PC-9 (cell line): ENCODE measurements around the gene VEPH1. TPM values are rescaled to one million over a fixed set of nuclear protein-coding genes. Genes with fewer than 3 reads are reported as not detected.
A peak's percentile ranks its signal among the peaks of the same experiment; 100 is the strongest.

ENCODE experiments used
- BruUV-seq: library from RNA; stranded (reverse); fragments of 400-500 nt; replicated peaks from 2 replicates; lab custom pipeline; 2021; lab: Mats Ljungman, UMichigan
- CTCF ChIA-PET: fragments of 300-600 bp; sonication (Branson Sonifier 250); formaldehyde crosslinking; loops from one replicate; lab custom pipeline; 2022; ENCODE audit warnings: antibody characterized with exemption; lab: Charles Lee
- POLR2A ChIA-PET: fragments of 300-600 bp; sonication (Branson Sonifier 250); formaldehyde crosslinking; loops from one replicate; lab custom pipeline; 2022; ENCODE audit warnings: antibody characterized with exemption; ENCODE audit not compliant: unreplicated experiment; lab: Charles Lee
- DNase-seq, 2 experiments: peaks; one replicate each; pipeline versions ENCODE4 v3.0.0 to v3.0.0-alpha.2; 2015 to 2022; ENCODE audit warnings: mixed read lengths in 1 of 2
- H2AFZ ChIP-seq: fragments of 200-600 bp; sonication (generic); 2 replicates; pipeline ENCODE4 v1.8.1; 2017; ENCODE audit warnings: antibody characterized with exemption
- H3F3A ChIP-seq: fragments of 200-600 bp; sonication (generic); 2 replicates; pipeline ENCODE4 v1.8.1; 2017; ENCODE audit warnings: antibody characterized with exemption, mild to moderate bottlenecking, low read depth; ENCODE audit not compliant: insufficient read depth
- H3K27ac ChIP-seq: fragments of 200-600 bp; sonication (generic); 2 replicates; pipeline ENCODE4 v1.6.1; 2016; ENCODE audit warnings: mixed run types
- H3K27me3 ChIP-seq: fragments of 200-600 bp; sonication (generic); 2 replicates; pipeline ENCODE4 v1.6.1; 2016; ENCODE audit warnings: low read depth, mixed run types; ENCODE audit not compliant: insufficient read depth
- H3K36me3 ChIP-seq: fragments of 200-600 bp; sonication (generic); 2 replicates; pipeline ENCODE4 v1.6.1; 2016; ENCODE audit warnings: low read depth, mixed run types
- H3K4me1 ChIP-seq: fragments of 200-600 bp; sonication (generic); replicated peaks from 2 replicates; pipeline ENCODE4 v1.6.1; 2016; ENCODE audit warnings: mixed run types; ENCODE audit not compliant: insufficient read depth
- H3K4me2 ChIP-seq: fragments of 200-600 bp; sonication (generic); 2 replicates; pipeline ENCODE4 v1.6.1; 2017; ENCODE audit warnings: mixed run types
- H3K4me3 ChIP-seq: fragments of 200-600 bp; sonication (generic); 2 replicates; pipeline ENCODE4 v1.6.1; 2016; ENCODE audit warnings: mixed run types
- H3K79me2 ChIP-seq: fragments of 200-600 bp; sonication (generic); 2 replicates; pipeline ENCODE4 v1.6.1; 2017; ENCODE audit warnings: low read depth, mixed run types
- H3K9me2 ChIP-seq: fragments of 200-600 bp; sonication (generic); 2 replicates; pipeline ENCODE4 v1.8.1; 2017; ENCODE audit warnings: mild to moderate bottlenecking; ENCODE audit not compliant: insufficient read depth
- H3K9me3 ChIP-seq: fragments of 200-600 bp; sonication (generic); 2 replicates; pipeline ENCODE4 v1.8.1; 2016; ENCODE audit warnings: low read depth; ENCODE audit not compliant: insufficient read depth
- H4K20me1 ChIP-seq: fragments of 200-600 bp; sonication (generic); 2 replicates; pipeline ENCODE4 v1.8.1; 2017; ENCODE audit not compliant: insufficient read depth
- EZH2 ChIP-seq: fragments of 200-600 bp; sonication (generic); IDR thresholded peaks from 2 replicates; pipeline ENCODE4 v1.8.0; 2017; ENCODE audit warnings: antibody characterized with exemption, low read depth
- intact Hi-C: fragments of 100-400 bp; cut with micrococcal nuclease; formaldehyde crosslinking; loops from one replicate; pipeline ENCODE4 v1.10.0; 2022; ENCODE audit not compliant: unreplicated experiment
- total RNA-seq: library from RNA; stranded (reverse); gene quantifications from 2 replicates; pipeline ENCODE4 v1.2.3, GENCODE V29; 2021
- TF ChIP-seq, protein P1 (sequence below): fragments of 200-600 bp; sonication (generic); conservative IDR thresholded peaks from 2 replicates; pipeline ENCODE4 v1.6.1; 2017; ENCODE audit warnings: mixed run types, antibody characterized with exemption, mild to moderate bottlenecking, moderate library complexity

Gene VEPH1
- total RNA-seq, 1 experiment from 2014 or later = 4.0 TPM

DNA sequence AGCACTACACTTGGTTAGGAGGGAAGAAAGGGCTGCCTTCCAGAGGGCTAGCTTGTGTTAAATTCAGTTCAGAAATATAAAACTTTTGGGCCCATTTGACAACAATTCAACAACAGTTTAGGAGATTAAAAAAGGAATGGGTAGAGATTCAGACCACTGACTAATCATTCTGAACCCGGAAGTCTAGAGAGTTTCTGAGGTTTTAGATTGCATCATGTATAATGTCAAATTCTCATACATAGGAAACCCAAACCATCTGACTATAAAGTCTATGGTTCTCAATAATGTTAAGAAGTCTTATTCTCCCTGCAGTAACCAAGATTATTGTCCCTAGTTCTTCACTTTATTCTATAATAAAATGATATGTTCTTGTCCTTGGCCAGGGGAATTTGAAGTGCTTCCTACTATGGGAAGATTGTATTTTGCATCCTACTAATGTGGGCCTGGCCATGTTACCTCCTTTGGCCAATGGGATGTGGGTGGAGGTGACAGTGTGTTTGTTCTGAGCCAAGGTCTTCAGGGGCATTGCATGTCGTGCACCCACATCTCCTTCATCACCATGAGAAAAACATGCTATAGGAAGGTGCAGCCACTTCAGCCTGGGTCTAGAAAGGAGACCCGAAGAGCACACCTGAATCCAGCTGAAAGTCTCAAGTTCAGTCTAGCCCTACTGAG lies 276.9 kb downstream of the VEPH1 start:
- peaks cover 7% of the 10 kb centered on the region for H3K4me1 ChIP-seq
- DNase-seq = no peak
- CTCF ChIA-PET = no interaction called here
- no peaks in the 10 kb centered on the region for H3K9me3 ChIP-seq
- H3K4me3 ChIP-seq = no peak overlapping the region
- no peaks in the 10 kb centered on the region for H3K79me2 ChIP-seq
- peak overlapping the region; percentile 4; the same call in 1 of the 2 replicates for H2AFZ ChIP-seq
- intact Hi-C loops = no loop called here
- H3K27ac ChIP-seq = peak overlapping the region; percentile 23; the same call in 1 of the 2 replicates
- no peak overlapping the region for H3K4me2 ChIP-seq
- TF ChIP-seq, protein P1, sequence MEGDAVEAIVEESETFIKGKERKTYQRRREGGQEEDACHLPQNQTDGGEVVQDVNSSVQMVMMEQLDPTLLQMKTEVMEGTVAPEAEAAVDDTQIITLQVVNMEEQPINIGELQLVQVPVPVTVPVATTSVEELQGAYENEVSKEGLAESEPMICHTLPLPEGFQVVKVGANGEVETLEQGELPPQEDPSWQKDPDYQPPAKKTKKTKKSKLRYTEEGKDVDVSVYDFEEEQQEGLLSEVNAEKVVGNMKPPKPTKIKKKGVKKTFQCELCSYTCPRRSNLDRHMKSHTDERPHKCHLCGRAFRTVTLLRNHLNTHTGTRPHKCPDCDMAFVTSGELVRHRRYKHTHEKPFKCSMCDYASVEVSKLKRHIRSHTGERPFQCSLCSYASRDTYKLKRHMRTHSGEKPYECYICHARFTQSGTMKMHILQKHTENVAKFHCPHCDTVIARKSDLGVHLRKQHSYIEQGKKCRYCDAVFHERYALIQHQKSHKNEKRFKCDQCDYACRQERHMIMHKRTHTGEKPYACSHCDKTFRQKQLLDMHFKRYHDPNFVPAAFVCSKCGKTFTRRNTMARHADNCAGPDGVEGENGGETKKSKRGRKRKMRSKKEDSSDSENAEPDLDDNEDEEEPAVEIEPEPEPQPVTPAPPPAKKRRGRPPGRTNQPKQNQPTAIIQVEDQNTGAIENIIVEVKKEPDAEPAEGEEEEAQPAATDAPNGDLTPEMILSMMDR = no peak
- no peak for TF ChIP-seq EZH2
- H3F3A ChIP-seq = no peaks in the 10 kb centered on the region
- POLR2A ChIA-PET = interaction anchor here (0.7 kb wide), 1 partner anchor 11 kb away, joined by 7 read pairs; no protein-coding TSS in a partner anchor
- H3K9me2 ChIP-seq = 0 out of 2 replicates have a peak, but pooled peaks cover 4% of the 10 kb centered on the region
- no TSS peak for BruUV-seq
- H4K20me1 ChIP-seq = no peaks in the 10 kb centered on the region
- no peaks in the 10 kb centered on the region for H3K36me3 ChIP-seq
- no peaks in the 10 kb centered on the region for H3K27me3 ChIP-seq

DNA sequence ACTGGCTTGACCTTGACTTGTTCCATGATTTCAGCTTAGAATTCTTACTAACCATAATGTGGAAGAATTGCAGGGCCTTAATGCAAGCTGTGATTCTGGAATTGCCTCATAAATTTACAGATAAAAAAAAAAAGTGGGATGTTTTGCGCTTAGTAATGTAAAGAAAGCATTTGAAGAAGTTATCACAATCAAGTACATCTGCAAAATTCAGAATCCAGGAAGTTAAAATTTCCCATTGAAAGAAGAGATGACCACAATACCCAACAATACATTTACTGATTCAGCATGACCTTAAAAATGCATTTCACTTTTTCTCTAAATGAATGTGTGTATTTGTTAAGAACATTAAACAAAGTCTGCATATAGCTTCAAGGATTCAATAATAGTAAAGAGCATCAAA lies 278.2 kb downstream of the VEPH1 start:
- TF ChIP-seq EZH2 = no peak
- Histone ChIP-seq H3K4me1 (peaks cover 7% of the 10 kb centered on the region), H3F3A (no peaks in the 10 kb centered on the region), H3K36me3 (no peaks in the 10 kb centered on the region), H3K9me2 (0 out of 2 replicates have a peak, but pooled peaks cover 4% of the 10 kb centered on the region), H2AFZ (no peak overlapping the region), H3K27ac (no peak overlapping the region), H3K79me2 (no peaks in the 10 kb centered on the region), H3K9me3 (no peaks in the 10 kb centered on the region), H3K4me2 (no peak overlapping the region), H3K4me3 (no peak overlapping the region), H3K27me3 (no peaks in the 10 kb centered on the region), H4K20me1 (no peaks in the 10 kb centered on the region)
- BruUV-seq = no TSS peak
- DNase-seq = no peak
- intact Hi-C loops = no loop called here
- ChIA-PET POLR2A (interaction anchor here (0.5 kb wide), 1 partner anchor 670 kb away, joined by 3 read pairs; the partner anchor contains the start of gene SSR3), CTCF (no interaction called here)

DNA sequence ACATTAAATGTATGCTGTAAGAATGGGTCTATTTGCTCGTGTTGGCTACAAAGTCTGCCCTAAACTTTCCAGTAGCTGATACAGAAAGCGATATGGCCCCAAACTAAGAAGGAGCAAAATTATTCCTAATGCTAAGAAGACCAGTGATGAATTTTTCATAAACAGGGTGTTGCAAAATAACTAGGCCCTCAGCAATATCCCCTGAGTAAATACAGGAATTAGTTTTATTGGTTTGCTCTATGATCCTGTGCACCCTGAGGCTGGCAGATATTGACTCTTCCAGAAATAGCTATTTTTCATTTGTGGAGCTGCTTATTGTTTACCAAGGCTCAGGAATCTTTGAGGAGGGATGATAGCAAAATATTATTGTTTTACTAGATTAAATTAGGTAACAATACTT lies 282.3 kb downstream of the VEPH1 start:
- ChIA-PET CTCF (interaction anchor here (0.6 kb wide), 2 partner anchors 11 to 14 kb away, joined by 6 to 12 read pairs; no protein-coding TSS in a partner anchor), POLR2A (no interaction called here)
- TF ChIP-seq EZH2 = no peak
- TF ChIP-seq, protein P1 = no peak
- Histone ChIP-seq H3K27me3 (no peaks in the 10 kb centered on the region), H3K9me2 (0 out of 2 replicates have a peak, but pooled peaks cover 4% of the 10 kb centered on the region), H3K4me3 (no peak overlapping the region), H3K27ac (no peak overlapping the region), H3F3A (no peaks in the 10 kb centered on the region), H3K4me2 (no peak overlapping the region), H3K36me3 (no peaks in the 10 kb centered on the region), H2AFZ (no peak overlapping the region), H3K4me1 (peaks cover 1% of the 10 kb centered on the region), H3K9me3 (no peaks in the 10 kb centered on the region), H3K79me2 (no peaks in the 10 kb centered on the region), H4K20me1 (no peaks in the 10 kb centered on the region)
- intact Hi-C loops = no loop called here
- DNase-seq = no peak
- no TSS peak for BruUV-seq
